ENCODE data around the gene MDM2.
"Not testable (repeated sequence)": the region's sequence is repeated elsewhere in the genome, so short reads cannot be mapped to it uniquely, and the experiment has no call there.

MDM2 gene

DNA sequence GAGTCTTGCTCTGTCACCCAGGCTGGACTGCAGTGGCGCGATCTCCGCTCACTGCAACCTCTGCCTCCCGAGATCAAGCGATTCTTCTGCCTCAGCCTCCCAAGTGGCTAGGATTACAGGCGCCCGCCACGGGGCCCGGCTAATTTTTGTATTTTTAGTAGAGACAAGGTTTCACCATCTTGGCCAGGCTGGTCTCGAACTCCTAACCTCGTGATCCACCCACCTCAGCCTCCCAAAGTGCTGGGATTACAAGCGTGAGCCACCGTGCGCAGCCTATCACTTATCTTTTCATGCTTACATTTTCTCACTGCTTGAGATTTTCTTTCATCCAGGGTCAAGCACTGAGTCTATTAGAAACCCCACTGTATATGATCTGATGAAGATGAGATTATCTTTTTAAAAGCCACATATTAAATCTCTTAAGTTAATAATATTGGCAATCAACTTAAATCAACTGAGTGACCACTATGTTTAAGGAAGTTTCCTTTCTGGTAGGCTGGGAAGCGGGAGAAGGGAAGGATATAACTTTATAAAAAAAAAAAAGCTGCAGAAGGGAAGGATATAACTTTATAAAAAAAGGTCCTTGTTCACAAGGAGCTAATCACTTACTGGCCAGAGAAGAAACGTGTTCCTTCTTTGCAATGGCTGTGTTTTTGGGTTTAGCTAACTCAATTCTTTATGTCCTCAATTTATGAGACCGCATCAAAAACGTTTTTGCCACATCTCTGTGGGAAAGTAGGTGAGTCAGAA lies 1.3 kb upstream of the MDM2 start:
- no peak for DNase-seq (ENCODE audit: low spot score)

DNA sequence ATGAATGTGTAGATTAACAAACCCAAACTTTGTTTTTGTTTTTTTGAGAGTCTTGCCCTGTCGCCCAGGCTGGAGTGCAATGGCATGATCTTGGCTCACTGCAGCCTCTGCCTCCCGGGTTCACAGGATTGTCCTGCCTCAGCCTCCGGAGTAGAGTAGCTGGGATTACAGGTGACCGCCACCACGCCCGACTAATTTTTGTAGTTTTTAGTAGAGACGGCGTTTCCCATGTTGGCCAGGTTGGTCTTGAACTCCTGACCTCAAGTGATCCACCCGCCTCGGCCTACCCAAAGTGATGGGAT lies 752 bp upstream of the MDM2 start:
- not testable (repeated sequence) for DNase-seq (ENCODE audit: low spot score)

GRCh38 chr12:68808388-68809189 lies 612 bp downstream of the MDM2 start:
- peak; percentile 93 for DNase-seq (ENCODE audit: low spot score)

- DNase-seq (ENCODE audit: low spot score) = no peak
Observed at GRCh38 chr12:68809190-68810026, 1.4 kb downstream of the MDM2 start.

- DNase-seq (ENCODE audit: low spot score) = not testable (repeated sequence)
Observed at GRCh38 chr12:68810027-68810389, 2.0 kb downstream of the MDM2 start.

DNA sequence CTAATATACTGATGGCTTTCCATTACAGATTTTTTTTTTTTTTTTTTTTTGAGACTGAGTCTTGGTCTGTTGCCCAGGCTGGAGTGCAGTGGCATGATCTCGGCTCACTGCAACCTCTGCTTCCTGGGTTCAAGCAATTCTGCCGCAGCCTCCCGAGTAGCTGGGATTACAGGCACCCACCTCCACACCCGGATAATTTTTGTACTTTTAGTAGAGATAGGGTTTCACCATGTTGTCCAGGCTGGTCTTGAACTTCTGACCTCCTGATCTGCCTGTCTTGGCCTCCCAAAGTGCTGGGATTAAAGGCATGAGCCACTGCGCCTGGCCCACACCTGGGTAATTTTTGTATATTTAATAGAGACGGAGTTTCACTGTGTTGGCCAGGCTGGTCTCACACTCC lies 3.6 kb downstream of the MDM2 start:
- not testable (repeated sequence) for DNase-seq (ENCODE audit: low spot score)

- no peak for DNase-seq (ENCODE audit: low spot score)
Observed at GRCh38 chr12:68812553-68813241, 4.7 kb downstream of the MDM2 start.

DNA sequence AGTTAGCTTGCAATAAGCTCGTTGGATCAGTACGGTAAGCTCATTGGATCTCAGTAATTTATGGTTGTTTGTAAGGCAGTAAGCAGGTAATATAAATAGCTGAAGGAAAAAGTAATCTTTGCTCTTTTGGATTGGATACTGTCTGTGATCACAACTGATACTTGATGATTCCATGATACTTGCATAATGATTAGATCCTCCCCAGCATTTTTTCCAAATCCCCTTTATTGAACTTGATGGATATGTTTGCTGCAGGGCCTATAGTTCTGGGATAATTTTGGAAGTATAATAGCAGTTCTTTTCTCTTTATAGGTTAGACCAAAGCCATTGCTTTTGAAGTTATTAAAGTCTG lies 5.2 kb downstream of the MDM2 start:
- DNase-seq (ENCODE audit: low spot score) = no peak

GRCh38 chr12:68814490-68815231 lies 6.7 kb downstream of the MDM2 start:
- no peak for DNase-seq (ENCODE audit: low spot score)

- DNase-seq (ENCODE audit: low spot score) = no peak
Observed at GRCh38 chr12:68815232-68815927, 7.4 kb downstream of the MDM2 start.

- no peak for DNase-seq (ENCODE audit: low spot score)
Observed at GRCh38 chr12:68815928-68816800, 8.2 kb downstream of the MDM2 start.

- not testable (repeated sequence) for DNase-seq (ENCODE audit: low spot score)
Observed at GRCh38 chr12:68819481-68819880, 11.5 kb downstream of the MDM2 start.

DNA sequence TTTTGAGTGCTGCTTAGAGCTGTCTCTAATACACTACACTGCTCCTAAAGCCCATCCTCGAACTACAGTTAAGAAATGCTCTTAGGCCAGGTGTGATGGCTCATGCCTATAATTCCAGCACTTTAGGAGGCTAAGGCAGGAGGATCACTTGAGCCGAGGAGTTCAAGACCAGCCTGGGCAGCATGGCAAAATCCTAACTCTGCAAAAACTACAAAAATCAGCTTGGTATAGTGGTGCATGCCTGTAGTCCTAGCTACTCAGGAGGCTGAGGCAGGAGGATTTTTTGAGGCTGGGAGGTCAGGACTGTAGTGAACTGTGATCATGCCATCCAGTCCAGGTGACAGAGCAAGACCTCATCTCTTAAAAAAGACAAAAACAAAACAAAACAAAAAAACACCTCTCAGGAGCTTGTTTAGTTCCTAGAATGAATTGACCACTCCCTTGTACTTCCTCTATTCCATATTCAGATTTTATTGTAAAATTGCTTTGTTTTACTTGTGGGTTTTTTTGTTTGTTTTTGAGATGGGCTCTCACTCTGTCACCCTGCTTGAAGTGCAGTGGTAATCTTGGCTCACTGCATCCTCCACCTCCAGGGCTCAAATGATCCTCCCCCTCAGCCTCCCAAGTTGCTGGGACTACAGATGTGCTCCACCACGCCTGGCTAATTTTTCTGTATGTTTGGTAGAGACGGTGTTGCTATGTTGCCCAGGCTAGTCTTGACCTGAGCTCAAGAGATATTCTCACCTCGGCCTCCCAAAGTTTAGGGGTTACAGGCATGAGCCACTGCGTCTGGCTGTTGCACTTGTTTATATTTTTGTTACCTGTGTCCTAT lies 13.6 kb downstream of the MDM2 start:
- no peak for DNase-seq (ENCODE audit: low spot score)

DNA sequence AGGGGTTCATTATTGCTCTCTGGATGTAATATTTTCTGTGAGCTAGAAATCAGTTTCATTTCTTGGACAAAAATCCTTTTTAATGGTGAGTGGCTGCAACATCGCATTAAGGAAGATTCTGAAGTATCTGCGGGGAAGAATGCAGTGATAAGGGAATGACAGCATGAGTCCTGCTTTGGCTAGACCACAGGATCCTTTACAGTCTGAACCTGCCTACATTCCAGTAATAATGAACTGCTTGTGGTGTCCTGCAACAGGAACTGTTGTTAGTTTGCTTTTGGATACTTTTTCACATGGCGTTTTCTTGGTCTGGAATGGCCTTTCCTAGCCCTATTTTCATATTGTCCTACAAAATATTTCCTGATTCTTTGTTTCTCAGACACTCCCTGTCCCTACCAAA lies 15.7 kb downstream of the MDM2 start:
- no peak for DNase-seq (ENCODE audit: low spot score)

GRCh38 chr12:68824131-68824530 lies 16.2 kb downstream of the MDM2 start:
- no peak for DNase-seq (ENCODE audit: low spot score)

GRCh38 chr12:68824597-68825250 lies 16.7 kb downstream of the MDM2 start:
- no peak for DNase-seq (ENCODE audit: low spot score)

DNA sequence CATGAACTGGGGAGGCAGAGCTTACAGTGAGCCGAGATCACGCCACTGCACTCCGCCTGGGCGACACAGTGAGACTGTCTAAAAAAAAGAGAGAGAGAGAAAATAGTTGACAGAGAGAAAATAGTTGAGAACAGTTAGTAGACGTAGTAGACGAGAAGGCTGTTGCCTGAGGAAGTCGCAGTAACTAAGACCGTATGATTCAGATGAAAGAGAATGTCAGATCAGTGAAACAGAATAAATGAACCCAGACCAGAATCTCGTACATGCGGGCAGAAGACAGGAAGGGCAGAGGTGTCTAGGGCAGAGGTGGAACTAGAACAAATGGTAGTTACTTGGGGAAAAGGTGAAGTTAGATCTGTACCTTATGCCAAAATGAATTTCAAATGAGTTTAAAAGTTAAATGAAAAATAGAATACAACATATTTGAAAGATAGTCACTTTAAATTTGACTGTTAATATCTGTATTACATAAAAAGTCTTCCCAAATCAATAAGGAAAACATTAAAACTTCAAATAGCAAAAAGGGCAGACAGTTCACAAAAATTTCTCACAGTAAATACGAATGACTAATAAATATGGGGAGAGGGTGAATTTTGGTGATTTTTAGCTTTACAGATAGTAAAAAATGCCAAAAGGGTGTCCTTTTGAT lies 17.7 kb downstream of the MDM2 start:
- DNase-seq (ENCODE audit: low spot score) = no peak

All from SW480 (cell line).